Measurements from ENCODE around the gene IGFBP6.

IGFBP6 gene

GRCh38 chr12:53051058-53051880 is 46.2 kb upstream of the IGFBP6 start:
- ChIA-PET CTCF (interaction anchor here (0.9 to 17.8 kb wide), 8 partner anchors 13 to 274 kb away, joined by 3 to 264 read pairs (median 4); partner anchors contain the start of genes EIF4B and SOAT2), POLR2A (no interaction called here)
- DNase-seq (ENCODE audit: extremely low spot score): no peak
- TF ChIP-seq, protein P1, sequence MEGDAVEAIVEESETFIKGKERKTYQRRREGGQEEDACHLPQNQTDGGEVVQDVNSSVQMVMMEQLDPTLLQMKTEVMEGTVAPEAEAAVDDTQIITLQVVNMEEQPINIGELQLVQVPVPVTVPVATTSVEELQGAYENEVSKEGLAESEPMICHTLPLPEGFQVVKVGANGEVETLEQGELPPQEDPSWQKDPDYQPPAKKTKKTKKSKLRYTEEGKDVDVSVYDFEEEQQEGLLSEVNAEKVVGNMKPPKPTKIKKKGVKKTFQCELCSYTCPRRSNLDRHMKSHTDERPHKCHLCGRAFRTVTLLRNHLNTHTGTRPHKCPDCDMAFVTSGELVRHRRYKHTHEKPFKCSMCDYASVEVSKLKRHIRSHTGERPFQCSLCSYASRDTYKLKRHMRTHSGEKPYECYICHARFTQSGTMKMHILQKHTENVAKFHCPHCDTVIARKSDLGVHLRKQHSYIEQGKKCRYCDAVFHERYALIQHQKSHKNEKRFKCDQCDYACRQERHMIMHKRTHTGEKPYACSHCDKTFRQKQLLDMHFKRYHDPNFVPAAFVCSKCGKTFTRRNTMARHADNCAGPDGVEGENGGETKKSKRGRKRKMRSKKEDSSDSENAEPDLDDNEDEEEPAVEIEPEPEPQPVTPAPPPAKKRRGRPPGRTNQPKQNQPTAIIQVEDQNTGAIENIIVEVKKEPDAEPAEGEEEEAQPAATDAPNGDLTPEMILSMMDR (IDR thresholded peaks at IDR 0.05; ENCODE audit: control extremely low read depth, extremely low read depth, low read depth, missing control alignments): no peak

DNA sequence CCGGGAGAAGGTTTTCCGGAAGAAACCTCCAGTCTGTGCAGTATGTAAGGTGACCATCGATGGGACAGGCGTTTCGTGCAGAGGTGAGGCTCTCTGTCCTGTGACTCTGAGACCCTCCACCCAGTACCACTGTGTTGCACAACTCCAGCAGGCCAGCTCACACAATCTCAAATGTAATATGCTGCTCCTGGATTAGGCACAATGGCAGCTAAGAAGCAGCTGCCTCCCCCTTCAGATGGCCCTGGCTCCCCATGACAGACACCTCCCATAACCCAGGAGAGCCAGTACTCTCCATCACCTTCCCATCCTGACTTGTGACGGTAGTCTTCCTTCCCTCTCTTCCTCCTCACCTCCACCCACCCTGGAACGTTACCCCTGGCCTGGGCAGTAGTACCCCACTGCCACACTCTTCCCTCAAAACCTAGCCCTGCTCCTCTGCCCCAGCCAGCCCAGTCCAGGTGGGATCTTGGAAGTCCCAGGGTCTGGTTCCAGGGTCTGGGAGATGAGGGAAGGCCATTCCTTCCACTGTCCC is 45.5 kb upstream of the IGFBP6 start:
- no peak for DNase-seq (ENCODE audit: extremely low spot score)
- ChIA-PET POLR2A (no interaction called here), CTCF (interaction anchor here (0.9 to 17.8 kb wide), 5 partner anchors 14 to 273 kb away, joined by 3 to 264 read pairs (median 4); no protein-coding TSS in a partner anchor)
- TF ChIP-seq, protein P1 (IDR thresholded peaks at IDR 0.05; ENCODE audit: control extremely low read depth, extremely low read depth, low read depth, missing control alignments): no peak

DNA sequence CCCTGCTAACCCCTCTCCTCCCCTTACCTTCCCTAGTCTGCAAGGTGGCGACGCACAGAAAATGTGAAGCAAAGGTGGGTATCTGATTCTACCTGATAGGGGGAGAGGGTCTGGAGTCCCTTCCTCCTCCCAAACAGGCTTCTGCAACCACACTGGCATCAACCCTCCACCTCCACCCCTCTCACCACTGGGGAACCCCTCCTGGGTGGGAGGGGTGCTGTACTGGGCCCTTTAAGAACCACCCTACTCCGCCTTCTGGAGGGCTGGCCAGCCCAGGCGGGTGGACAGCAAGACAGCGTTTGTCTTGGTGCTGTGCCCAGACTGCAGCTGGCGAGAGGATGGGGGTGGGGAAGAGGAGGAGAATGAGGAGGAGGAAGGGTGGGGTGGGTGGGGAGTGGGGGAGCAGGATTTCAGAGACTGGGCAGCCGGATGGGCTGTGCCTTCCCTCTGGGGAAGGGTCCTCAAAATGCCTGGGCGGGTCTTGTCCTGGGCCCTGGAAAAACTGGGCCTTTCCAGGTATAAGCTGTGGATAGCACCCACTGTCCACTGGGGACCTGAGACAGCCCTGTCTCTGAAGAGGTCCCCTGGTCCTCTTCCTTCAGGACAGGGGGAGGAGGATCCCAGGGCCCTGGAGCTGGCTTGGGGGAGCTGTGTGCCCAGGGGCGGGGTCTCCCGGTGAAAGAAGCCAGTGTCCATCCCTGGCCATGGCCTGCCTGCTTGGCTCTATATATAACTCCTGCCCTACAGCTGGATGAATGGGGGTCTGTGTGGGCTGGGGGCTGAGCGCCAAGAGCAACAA is 44.8 kb upstream of the IGFBP6 start:
- ChIA-PET POLR2A (interaction anchor here (1.7 kb wide), 1 partner anchor 27 kb away, joined by 7 read pairs; the partner anchor contains the start of gene SPRYD3), CTCF (interaction anchor here (1.0 to 17.8 kb wide), 11 partner anchors 8 to 269 kb away, joined by 3 to 264 read pairs (median 6); partner anchors contain the start of gene AAAS)
- DNase-seq (ENCODE audit: extremely low spot score): no peak
- TF ChIP-seq, protein P1 (IDR thresholded peaks at IDR 0.05; ENCODE audit: control extremely low read depth, extremely low read depth, low read depth, missing control alignments): no peak

- POLR2A ChIA-PET: interaction anchor here (1.7 kb wide), 1 partner anchor 26 kb away, joined by 7 read pairs; the partner anchor contains the start of gene SPRYD3
- CTCF ChIA-PET: interaction anchor here (0.7 to 17.8 kb wide), 17 partner anchors 9 to 1021 kb away, joined by 3 to 264 read pairs (median 4); partner anchors contain the start of genes AAAS and SPRYD3
- DNase-seq (ENCODE audit: extremely low spot score): no peak
- TF ChIP-seq, protein P1 (IDR thresholded peaks at IDR 0.05; ENCODE audit: control extremely low read depth, extremely low read depth, low read depth, missing control alignments): peak; percentile 71
These were observed 44.0 kb upstream of the IGFBP6 start for GRCh38 chr12:53053218-53054111.

DNA sequence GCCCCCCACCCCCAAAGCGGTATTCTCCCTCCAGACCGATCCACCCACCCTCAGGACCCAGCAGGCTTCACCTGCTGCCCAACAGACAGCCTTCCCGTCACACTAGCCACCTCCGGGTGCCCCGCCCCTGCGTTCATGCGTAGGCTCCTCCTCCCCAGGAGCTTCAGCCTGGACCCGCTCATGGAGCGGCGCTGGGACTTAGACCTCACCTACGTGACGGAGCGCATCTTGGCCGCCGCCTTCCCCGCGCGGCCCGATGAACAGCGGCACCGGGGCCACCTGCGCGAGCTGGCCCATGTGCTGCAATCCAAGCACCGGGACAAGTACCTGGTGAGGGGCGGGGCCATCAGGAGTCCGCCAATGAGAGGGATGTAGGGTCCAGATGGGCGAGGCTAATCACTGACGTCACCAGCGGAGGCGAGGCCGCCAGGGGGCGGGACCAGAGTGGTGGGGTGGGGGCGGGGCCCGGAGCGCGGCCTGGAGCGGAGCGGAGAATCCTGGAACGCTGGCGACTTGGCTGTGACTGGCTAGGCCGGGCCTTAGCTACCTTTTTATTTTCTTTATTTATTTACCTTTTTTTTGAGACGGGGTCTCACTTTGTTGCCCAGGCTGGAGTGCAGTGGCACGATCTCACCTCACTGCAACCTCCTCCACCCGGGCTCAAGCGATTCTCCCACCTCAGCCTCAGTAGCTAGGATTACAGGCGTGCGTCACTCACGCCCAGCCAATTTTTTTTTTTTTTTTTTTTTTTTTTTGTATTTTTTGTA is 43.2 kb upstream of the IGFBP6 start:
- ChIA-PET CTCF (interaction anchor here (0.7 to 17.8 kb wide), 15 partner anchors 10 to 1022 kb away, joined by 3 to 264 read pairs (median 4); partner anchors contain the start of genes AAAS and SPRYD3), POLR2A (interaction anchor here (1.7 kb wide), 1 partner anchor 25 kb away, joined by 7 read pairs; the partner anchor contains the start of gene SPRYD3)
- TF ChIP-seq, protein P1 (IDR thresholded peaks at IDR 0.05; ENCODE audit: control extremely low read depth, extremely low read depth, low read depth, missing control alignments): no peak
- peak; percentile 95 for DNase-seq (ENCODE audit: extremely low spot score)
